ENCODE measurements around the gene RNF8.

The RNF8 gene

GRCh38 chr6:37381579-37381978 lies 27.8 kb downstream of the RNF8 start:
- ChIA-PET CTCF (interaction anchor here (0.7 to 3.3 kb wide), 24 partner anchors 10 to 472 kb away, joined by 3 to 22 read pairs (median 5); partner anchors contain the start of gene CMTR1), POLR2A (interaction anchor here (1.0 kb wide), 1 partner anchor 51 kb away, joined by 4 read pairs; the partner anchor contains the start of gene CMTR1)
- peaks cover 45 to 77% of the 10 kb centered on the region in 2 experiments for H3K36me3 ChIP-seq (ENCODE audit: control insufficient read depth in 2 of 2, insufficient read depth in 1 of 2, low read length in 2 of 2)
- no peaks in the 10 kb centered on the region for H3K4me1 ChIP-seq (ENCODE audit: control insufficient read depth, insufficient read depth, low read length)
- H3K9me3 ChIP-seq (ENCODE audit: control insufficient read depth, insufficient read depth, low read depth, low read length): no peaks in the 10 kb centered on the region
- no peak overlapping the region for H3K4me3 ChIP-seq (ENCODE audit: low read depth, low read length)
- TF ChIP-seq ZNF184 (tag by site-specific recombination; IDR thresholded peaks at IDR 0.05): no peak
- peak; percentile 95 for TF ChIP-seq ZNF2 (tag by site-specific recombination; IDR thresholded peaks at IDR 0.05)
- TF ChIP-seq TRIM28 (IDR thresholded peaks at IDR 0.05; ENCODE audit: borderline replicate concordance, low read length): no peak
- TF ChIP-seq ZNF654 (tag by site-specific recombination; IDR thresholded peaks at IDR 0.05; ENCODE audit: low read depth): peak; percentile 86
- TF ChIP-seq CTCF (tag by site-specific recombination; IDR thresholded peaks at IDR 0.05): peak; percentile 40; the same call in 1 of the 2 replicates
- TF ChIP-seq ZNF473 (tag by site-specific recombination; IDR thresholded peaks at IDR 0.05): no peak
- TF ChIP-seq REST (tag by site-specific recombination; IDR thresholded peaks at IDR 0.05): peak; percentile 92
- TF ChIP-seq ZNF645 (tag by site-specific recombination; IDR thresholded peaks at IDR 0.05): no peak
- TF ChIP-seq ZNF24 (tag by site-specific recombination; IDR thresholded peaks at IDR 0.05): 0 out of 2 replicates have a peak, but pooled peaks have one; percentile 24
- no peak for TF ChIP-seq ZNF404 (tag by site-specific recombination; IDR thresholded peaks at IDR 0.05)
- peak; percentile 73; the same call in 1 of the 2 replicates for TF ChIP-seq ZNF362 (tag by site-specific recombination; IDR thresholded peaks at IDR 0.05)
- H3K27ac ChIP-seq (ENCODE audit: extremely low read depth, low read depth, low read length): no peak overlapping the region

GRCh38 chr6:37382994-37383765 lies 29.4 kb downstream of the RNF8 start:
- peaks cover 30 to 78% of the 10 kb centered on the region in 2 experiments for H3K36me3 ChIP-seq (ENCODE audit: control insufficient read depth in 2 of 2, insufficient read depth in 1 of 2, low read length in 2 of 2)
- TF ChIP-seq ZSCAN30 (tag by site-specific recombination; IDR thresholded peaks at IDR 0.05): no peak
- no peak for TF ChIP-seq ZNF148 (tag by site-specific recombination; IDR thresholded peaks at IDR 0.05; ENCODE audit: borderline replicate concordance)
- TF ChIP-seq SCRT2 (tag by site-specific recombination; IDR thresholded peaks at IDR 0.05): no peak
- TF ChIP-seq ZNF112 (tag by site-specific recombination; IDR thresholded peaks at IDR 0.05): no peak
- TF ChIP-seq ZNF354C (tag by site-specific recombination; IDR thresholded peaks at IDR 0.05; ENCODE audit: borderline replicate concordance, low read depth): no peak
- no peak for TF ChIP-seq GLI2 (tag by site-specific recombination; IDR thresholded peaks at IDR 0.05; ENCODE audit: borderline replicate concordance, low read depth)
- no peak overlapping the region for H3K4me3 ChIP-seq (ENCODE audit: low read depth, low read length)
- no peaks in the 10 kb centered on the region for H3K9me3 ChIP-seq (ENCODE audit: control insufficient read depth, insufficient read depth, low read depth, low read length)
- no peak overlapping the region for H3K27ac ChIP-seq (ENCODE audit: extremely low read depth, low read depth, low read length)
- CTCF ChIA-PET: interaction anchor here (0.6 to 3.3 kb wide), 21 partner anchors 10 to 1181 kb away, joined by 3 to 22 read pairs (median 5); partner anchors contain the start of gene CMTR1
- POLR2A ChIA-PET: interaction anchor here (0.7 kb wide), 2 partner anchors 34 to 38 kb away, joined by 3 read pairs; no protein-coding TSS in a partner anchor
- no peaks in the 10 kb centered on the region for H3K4me1 ChIP-seq (ENCODE audit: control insufficient read depth, insufficient read depth, low read length)

Measured in HEK293 (cell line).